GM21447 (cell line): Measurements from ENCODE around the gene ALPK3.
"Not testable (repeated sequence)": the region's sequence is repeated elsewhere in the genome, so short reads cannot be mapped to it uniquely, and the experiment has no call there.

Experiments
- ATAC-seq: cut with Tn5 transposase; IDR thresholded peaks from one replicate; pipeline ENCODE4 v1.9.1; 2021; ENCODE audit not compliant: unreplicated experiment

ALPK3 gene

DNA sequence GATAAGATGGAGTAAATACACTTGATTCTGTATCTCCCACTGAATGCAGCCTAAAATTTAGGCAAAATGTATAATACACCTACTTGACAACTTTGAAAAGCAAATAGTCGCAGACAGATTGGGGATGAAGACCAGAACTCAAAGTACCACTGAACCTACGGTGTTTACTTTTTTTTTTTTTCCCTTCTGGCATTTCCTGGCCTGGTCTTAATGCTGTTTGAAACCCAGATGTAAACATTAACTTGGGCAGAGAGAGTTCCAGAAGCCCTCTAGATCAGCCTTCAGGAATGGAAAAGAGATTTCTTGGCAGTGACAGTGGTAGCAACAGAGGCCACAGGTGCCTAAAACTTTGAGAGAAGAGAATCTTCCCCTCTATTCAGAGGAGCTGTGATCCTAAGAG lies 27.8 kb downstream of the ALPK3 start:
- no peak for ATAC-seq

DNA sequence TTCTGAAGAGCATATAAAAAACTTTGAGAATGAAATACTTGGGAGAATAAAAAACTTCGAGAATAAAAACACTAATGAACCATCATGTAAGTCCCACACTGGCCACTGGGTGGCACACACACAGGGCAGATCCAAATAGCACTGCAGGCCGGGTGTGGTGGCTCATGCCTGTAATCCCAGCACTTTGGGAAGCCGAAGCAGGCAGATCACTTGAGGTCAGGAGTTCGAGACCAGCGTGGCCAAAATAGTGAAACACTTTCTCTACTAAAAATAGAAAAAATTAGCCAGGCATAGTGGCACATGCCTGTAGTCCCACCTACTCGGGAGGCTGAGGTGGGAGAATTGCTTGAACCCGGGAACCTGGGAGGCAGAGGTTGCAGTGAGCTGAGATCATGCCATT lies 28.5 kb downstream of the ALPK3 start:
- not testable (repeated sequence) for ATAC-seq

DNA sequence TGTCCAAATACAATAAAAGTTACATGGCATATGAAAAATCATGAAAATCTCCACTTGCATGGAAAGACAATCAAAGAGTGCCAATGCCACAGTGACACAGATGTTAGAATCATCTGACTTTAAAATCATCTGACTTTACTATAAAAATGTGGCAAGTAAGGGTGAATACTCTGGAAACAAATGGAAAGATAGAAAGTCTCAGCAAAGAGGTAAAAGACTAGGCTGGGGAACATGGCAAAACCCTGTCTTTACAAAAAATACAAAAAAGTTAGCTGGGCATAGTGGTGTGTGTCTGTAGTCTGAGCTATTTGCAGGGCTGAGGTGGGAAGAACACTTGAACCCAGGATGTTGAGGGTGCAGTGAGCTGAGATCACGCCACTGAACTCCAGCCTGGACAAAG lies 29.1 kb downstream of the ALPK3 start:
- ATAC-seq: no peak

DNA sequence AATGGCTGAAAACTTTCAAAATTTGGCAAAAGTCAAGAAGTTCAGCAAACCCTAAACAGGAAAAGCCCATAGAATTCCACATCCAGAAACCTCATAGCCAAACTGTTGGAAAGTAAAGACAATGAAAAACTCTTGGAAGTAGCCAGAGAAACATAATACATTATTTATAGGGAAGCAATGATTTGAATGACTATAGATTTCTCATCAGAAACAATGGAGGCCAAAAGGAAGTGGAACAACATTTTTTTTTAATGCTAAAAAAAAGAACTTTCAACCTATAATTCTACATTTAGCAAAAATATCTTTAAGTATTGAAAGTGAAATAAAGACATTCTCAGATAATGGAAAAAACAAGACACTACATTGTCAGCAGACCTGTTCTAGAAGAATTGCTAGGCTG lies 30.2 kb downstream of the ALPK3 start:
- ATAC-seq: no peak

DNA sequence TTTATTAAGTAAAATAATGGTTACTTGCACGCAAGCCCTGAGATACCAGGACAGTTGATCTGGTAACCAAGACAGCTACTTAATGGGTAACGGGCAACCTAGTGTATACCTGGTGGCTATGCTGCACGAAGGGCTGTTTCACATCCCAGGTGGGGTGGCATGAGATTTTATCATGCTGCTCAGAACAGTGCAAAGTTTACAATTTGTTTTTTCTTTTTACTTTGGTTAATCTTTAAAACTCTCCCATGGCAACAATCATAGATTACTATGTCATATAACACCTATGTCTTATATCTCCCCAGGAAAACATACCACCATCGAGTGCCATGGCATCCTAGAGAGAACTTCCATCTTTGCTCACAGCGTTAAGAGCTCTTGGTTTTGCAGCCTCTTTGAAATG lies 35.1 kb downstream of the ALPK3 start:
- no peak for ATAC-seq

DNA sequence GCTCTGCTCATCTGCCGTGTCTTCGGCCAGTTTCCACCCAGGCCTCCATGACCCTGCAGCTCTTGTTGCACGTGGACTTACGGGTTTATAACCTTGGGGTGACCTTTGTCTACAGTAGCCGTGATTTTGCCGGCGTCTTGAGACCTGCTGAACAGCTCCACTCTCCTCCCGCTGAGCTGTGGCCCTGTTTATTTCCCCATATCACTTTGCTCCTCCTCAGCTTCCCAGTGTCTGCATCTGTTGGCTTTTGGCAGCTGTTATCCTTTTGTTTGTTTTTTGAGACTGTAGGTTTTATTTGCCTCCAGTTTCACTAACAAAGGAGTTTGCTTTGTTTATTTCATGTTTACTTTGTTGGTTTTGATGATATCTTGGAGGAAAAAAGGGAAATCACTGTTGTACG lies 38.0 kb downstream of the ALPK3 start:
- no peak for ATAC-seq

DNA sequence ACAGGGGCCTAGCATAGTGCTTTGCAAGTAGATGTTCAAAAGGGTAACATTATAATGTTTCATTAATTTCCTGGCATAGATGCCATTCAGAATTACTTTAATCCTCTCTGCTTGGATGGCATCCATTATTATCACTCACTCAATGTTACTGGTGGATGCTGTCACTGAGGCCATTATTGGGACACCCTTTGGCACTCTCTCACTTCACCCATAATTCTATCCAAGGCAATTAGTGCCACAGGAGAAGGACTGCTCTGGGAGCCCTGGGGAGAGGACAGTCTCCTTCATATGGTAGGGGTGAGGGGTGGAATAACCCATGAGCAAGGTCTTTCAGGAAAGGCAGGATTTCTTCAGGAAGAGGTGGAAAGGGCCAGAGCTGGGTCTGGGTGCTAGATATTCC lies 38.6 kb downstream of the ALPK3 start:
- ATAC-seq: no peak

DNA sequence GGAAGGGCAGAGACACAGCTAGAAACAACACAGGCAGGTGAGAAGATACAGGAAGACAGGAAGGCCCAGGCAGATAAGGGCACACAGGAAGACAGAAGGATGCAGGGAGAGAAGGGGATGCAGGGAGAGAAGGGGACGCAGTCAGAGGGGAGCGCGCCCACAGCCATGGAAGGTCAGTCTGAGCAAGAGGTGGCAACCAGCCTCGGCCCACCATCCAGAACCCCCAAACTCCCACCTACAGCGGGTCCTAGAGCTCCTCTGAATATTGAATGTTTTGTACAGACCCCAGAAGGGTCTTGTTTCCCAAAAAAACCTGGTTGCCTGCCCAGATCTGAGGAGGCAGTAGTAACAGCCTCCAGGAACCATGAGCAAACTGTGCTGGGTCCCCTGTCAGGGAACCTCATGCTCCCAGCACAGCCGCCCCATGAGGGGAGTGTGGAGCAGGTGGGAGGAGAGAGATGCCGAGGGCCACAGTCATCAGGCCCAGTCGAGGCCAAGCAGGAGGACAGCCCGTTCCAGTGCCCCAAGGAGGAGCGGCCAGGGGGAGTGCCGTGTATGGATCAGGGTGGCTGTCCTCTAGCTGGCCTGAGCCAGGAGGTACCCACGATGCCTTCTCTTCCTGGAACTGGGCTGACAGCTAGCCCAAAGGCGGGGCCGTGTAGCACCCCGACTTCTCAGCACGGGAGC lies 39.7 kb downstream of the ALPK3 start:
- no peak for ATAC-seq

DNA sequence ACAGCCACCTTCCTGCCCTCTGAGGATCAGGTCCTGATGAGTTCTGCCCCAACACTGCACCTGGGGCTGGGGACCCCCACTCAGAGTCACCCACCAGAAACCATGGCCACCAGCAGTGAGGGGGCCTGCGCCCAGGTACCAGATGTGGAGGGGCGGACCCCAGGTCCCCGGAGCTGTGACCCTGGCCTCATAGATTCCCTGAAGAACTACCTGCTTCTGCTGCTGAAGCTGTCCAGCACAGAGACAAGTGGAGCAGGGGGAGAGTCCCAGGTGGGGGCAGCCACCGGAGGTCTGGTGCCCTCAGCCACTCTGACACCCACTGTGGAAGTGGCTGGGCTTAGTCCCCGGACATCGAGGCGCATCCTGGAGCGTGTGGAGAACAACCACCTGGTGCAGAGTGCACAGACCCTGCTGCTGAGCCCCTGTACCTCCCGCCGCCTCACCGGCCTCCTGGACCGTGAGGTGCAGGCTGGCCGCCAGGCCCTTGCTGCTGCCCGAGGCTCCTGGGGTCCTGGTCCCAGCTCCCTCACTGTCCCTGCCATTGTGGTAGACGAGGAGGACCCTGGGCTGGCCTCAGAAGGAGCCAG lies 40.4 kb downstream of the ALPK3 start:
- ATAC-seq: no peak

DNA sequence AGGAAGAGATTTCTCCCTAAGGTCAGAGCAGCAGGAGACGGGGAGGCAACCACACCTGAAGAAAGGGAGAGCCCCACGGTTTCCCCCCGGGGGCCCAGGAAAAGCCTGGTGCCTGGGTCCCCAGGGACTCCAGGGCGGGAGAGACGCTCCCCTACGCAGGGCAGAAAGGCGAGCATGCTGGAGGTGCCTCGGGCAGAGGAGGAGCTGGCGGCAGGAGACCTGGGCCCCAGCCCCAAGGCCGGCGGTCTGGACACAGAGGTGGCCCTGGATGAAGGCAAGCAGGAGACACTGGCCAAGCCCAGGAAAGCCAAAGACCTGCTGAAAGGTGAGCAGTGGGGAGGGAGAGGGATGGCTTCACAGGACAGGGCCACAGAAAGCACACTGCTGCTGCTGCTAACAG lies 41.1 kb downstream of the ALPK3 start:
- ATAC-seq: no peak

DNA sequence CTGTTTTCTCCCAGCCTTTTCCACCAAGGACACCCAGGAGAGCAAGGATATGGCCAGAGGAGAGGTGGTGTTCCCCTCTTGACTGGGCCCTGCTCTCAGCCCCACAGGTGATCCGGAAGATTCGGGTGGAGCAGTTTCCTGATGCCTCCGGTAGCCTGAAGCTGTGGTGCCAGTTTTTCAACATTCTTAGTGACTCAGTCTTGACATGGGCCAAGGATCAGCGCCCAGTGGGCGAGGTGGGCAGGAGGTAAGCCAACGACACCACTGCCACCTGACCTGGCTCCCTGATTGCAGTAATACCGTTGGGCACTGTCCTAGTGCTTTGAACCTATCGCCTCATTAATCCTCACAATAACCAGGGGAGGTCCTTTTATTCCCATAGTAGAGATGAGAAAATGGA lies 42.0 kb downstream of the ALPK3 start:
- ATAC-seq: no peak

DNA sequence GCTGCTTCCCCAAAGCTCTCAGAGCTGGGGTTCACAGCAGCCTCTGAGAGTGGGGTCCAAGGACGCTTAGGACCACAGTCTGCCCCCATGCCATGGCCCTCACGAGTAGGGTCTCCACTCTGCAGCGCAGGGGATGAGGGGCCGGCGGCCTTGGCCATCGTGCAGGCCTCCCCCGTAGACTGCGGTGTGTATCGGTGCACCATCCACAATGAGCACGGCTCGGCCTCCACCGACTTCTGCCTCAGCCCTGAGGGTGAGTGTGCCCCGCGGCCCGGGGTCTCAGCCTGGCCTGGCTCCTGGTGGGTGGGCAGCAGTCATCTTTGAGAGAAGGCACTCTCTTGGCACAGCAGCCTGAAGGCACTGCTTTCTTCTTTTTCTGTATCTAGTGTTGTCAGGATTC lies 42.5 kb downstream of the ALPK3 start:
- no peak for ATAC-seq

DNA sequence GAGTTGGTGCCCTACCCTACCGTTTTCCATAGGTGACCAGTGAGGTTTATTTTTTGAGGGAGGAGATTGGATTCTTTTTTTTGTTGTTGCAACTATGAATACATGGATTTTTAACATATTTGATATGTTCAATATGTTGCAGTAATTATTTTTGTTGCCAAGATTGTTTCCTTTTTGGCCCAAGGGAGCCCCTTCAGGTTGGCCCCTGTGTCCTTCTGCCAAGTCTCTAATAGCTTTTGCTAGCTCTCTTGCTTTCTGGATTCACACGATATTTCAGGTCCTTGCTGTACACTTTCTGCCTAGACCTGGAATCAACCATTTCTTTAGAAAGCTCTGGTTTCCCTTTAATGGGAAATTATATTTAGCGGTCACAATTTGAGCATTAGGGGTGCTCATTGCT lies 44.6 kb downstream of the ALPK3 start:
- ATAC-seq: no peak

DNA sequence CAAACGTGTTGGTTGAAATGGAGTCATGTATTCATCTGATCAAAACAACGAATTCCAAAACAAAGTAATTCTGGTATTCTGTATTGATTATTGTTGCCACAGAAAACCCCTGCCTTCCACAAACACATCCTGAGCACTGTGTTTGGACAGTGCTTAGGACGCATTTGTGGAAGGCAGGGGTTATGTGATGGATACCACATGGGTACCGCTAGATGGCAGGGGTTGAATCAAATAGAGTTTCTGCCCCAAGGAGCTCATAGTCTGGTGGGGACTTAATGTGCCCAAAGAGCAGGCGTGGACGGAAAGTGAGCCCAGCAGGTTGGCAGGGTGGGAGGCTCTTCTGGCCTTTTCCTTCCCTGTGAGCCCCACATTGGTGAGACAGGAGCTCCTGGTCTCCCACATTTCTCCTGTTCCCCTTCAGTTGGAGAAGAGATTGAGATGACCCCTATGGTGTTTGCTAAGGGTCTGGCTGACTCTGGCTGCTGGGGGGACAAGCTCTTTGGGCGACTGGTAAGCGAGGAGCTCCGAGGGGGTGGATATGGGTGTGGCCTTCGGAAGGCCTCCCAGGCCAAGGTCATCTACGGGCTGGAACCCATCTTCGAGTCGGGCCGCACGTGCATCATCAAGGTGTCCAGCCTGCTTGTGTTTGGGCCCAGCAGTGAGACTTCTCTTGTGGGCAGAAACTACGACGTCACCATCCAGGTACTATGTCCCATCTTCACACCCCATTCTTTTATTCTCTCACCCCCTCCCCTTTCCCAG lies 45.2 kb downstream of the ALPK3 start:
- ATAC-seq: no peak

DNA sequence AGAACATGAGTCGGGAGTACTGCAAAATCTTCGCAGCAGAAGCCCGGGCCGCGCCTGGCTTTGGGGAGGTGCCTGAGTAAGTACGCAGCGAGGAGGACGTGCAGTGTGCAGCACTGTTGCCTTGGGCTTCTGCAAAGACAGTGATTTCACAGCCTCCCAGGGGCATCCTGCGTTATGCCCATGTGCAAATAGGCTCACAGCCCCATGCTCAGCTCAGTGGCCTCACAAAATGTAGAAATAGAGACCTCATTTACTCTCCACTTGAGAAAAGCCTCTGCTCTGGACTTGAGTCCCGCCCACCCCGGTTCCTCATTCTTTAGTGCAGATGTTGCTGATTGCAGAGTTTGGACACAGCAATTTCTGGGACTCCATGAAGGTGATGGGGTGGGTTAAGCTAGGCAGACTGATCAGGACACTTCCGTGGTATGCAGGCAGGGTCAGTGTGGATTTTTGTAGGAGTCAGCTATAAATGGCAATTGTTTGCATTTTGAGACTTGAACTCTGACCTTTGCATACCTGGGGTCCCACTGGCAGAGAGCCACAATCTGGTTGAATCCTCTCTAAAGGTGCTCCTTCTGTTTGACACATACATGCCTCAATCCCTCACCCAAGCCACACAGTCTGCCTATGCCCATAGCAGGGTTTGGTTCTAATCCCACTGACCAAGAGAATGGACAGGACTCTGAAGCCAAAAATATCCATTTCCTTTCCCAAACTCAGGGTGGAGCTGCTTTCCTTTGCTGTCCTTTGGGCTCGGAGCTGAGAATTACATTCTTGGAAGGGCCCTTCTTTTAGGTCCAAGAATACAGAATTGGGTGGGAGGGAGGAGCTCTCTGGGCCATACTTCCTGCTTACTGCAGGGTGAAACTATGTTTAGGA lies 46.6 kb downstream of the ALPK3 start:
- no peak for ATAC-seq

DNA sequence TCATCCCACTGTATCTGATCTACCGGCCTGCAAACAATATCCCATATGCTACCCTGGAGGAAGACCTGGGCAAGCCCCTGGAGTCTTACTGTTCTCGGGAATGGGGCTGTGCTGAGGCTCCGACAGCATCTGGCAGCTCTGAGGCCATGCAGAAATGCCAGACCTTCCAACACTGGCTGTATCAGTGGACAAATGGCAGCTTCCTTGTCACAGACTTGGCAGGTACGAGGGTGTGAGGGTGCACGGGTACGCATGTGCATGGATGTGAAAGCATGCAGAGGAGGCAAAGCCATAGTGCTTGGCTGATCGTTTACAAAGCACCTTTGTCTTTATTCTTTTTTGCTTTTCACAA lies 47.3 kb downstream of the ALPK3 start:
- no peak for ATAC-seq

DNA sequence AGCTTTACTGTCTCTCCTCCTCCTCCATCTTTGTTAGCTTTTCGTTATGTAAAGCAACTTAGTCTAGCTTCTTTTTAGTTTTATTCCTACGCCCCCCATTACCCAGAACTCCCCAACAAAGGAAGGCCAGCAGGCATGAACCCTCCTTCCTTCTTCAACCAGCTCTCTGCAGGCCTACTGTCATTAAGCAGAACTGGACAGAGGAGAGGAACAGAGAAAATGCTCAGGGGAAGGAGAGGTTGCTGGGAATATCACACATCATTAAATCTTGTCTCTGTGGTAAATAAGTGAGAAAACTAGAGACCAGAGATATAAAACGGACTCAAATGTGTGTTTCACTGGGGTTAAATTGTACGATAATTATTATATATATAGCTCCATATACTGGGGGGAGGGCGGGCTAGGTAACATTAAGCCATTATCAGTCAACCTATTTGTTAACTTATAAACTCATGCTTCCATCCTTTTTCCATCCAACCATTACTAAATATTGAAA lies 48.0 kb downstream of the ALPK3 start:
- ATAC-seq: no peak

DNA sequence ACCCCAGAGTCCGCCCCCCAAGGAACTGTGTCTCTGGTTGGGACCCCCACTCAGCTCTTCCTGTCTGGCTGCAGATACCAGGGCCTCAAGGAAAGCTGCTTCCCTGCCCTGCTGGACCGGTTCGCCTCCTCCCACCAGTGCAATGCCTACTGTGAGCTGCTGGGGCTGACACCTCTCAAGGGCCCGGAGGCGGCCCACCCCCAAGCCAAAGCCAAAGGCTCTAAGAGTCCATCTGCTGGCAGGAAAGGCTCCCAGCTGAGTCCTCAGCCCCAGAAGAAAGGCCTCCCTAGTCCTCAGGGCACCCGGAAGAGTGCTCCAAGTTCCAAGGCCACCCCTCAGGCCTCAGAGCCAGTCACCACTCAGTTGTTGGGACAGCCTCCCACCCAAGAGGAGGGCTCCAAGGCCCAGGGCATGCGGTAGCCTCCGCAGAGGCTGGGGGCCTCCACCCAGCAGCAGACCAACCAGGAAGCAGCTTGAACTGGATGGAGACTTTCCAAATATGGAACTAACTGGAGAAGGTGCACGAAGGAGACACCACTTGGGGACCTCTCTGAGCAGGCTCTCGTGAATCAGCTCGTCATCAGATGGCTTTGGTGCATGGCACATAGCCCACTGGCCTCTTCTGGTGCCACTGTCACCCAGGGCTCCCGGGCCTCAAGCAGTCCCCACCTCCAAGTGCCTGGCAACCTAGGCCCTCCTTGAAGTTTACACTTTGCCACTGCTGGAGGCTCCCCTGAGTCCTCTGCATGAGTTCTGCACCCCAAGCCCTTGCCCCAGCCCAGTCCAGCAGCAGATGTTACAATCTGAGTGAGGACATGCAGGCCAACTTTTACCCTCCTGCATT lies 51.1 kb downstream of the ALPK3 start:
- no peak for ATAC-seq

DNA sequence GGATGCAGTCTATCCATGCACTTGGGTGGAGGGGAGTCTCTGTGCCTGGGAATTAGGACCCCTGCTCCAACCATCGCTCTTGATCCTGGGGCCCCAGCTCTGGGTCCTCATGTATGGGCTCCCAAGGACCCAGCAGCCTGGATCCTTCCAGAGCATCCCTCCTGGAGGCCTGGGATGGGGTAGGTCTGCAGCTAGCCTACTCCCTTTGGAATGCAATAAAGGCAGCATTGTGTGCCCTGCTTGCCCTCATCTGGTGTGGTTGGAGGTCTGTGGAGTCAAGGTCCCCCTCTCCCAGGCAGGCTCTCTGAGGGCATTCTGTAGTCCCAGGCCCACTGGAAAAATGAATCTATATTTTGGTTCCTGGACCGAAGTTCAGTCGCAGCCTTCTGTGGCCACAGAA lies 52.4 kb downstream of the ALPK3 start:
- no peak for ATAC-seq

DNA sequence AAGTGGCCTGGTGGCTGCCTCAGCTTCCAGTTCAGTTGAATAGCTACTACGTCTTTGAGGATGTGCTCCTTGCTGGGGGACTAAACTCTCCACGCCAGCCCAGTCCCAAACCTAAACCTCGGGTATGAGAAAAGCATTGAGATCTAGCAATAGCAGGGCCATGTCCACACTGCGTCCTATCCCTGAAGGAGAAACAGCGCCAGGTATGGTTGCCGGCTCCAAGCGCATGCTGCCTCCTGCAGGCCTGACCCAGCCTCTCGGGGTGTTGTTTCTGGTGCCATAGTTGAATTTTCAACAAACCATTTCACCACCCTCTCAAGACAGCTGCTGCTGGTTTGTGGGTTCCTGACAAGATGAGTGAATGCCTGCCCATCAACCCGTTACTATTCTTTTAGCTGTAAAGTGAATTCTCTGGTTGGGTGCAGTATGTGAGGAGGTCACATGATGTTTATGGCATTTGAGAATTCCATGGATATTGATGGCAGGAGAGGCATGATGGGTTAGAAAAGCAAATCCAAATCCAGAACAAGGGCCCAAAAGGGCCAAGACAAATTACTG lies 54.4 kb downstream of the ALPK3 start:
- ATAC-seq: no peak
